Measurements from ENCODE around the gene NSUN3. TPM values are rescaled to one million over a fixed set of nuclear protein-coding genes. Genes with fewer than 3 reads are reported as not detected.

The NSUN3 gene
- total RNA-seq, 1 donor from 2014 or later: 20.8 TPM

GRCh38 chr3:94064243-94064860, 1.5 kb downstream of the NSUN3 start:
- intact Hi-C loops (cut with micrococcal nuclease): no loop called here
- ATAC-seq (ENCODE audit: low read depth): no peak
- POLR2A ChIA-PET: no interaction called here
- H3K36me3 Mint-ChIP-seq (ENCODE audit: low read depth): peaks cover 49% of the 10 kb centered on the region
- DNase-seq: no peak
- no peaks in the 10 kb centered on the region for H3K9me3 Mint-ChIP-seq
- CTCF ChIA-PET: no interaction called here
- peak overlapping the region; percentile 100 for H3K27ac Mint-ChIP-seq
- H3K4me1 Mint-ChIP-seq: peaks cover 47% of the 10 kb centered on the region
- H3K4me3 Mint-ChIP-seq: peak overlapping the region; percentile 98
- TF ChIP-seq CTCF (IDR thresholded peaks at IDR 0.05): no peak
- no peaks in the 10 kb centered on the region for H3K27me3 Mint-ChIP-seq

GRCh38 chr3:94065122-94065521, 2.3 kb downstream of the NSUN3 start:
- ATAC-seq (ENCODE audit: low read depth) (no peak), DNase-seq (no peak)
- no peaks in the 10 kb centered on the region for H3K27me3 Mint-ChIP-seq
- intact Hi-C loops (cut with micrococcal nuclease): no loop called here
- POLR2A ChIA-PET: no interaction called here
- no peak for TF ChIP-seq CTCF (IDR thresholded peaks at IDR 0.05)
- H3K9me3 Mint-ChIP-seq: no peaks in the 10 kb centered on the region
- no peak overlapping the region for H3K4me3 Mint-ChIP-seq
- peaks cover 49% of the 10 kb centered on the region for H3K36me3 Mint-ChIP-seq (ENCODE audit: low read depth)
- no peak overlapping the region for H3K27ac Mint-ChIP-seq
- CTCF ChIA-PET: no interaction called here
- peaks cover 50% of the 10 kb centered on the region for H3K4me1 Mint-ChIP-seq

- POLR2A ChIA-PET: interaction anchor here (0.5 kb wide), 1 partner anchor 73 kb away, joined by 4 read pairs; no protein-coding TSS in a partner anchor
- CTCF ChIA-PET: no interaction called here
- Mint-ChIP-seq H3K9me3 (no peaks in the 10 kb centered on the region), H3K27ac (no peak overlapping the region), H3K4me3 (no peak overlapping the region), H3K4me1 (peaks cover 56% of the 10 kb centered on the region), H3K27me3 (no peaks in the 10 kb centered on the region), H3K36me3 (ENCODE audit: low read depth) (peaks cover 44% of the 10 kb centered on the region)
- no peak for TF ChIP-seq CTCF (IDR thresholded peaks at IDR 0.05)
- intact Hi-C loops (cut with micrococcal nuclease): no loop called here
- no peak for DNase-seq
- no peak for ATAC-seq (ENCODE audit: low read depth)
These were observed 3.1 kb downstream of the NSUN3 start for GRCh38 chr3:94065819-94066480.

GRCh38 chr3:94066506-94067500, 3.9 kb downstream of the NSUN3 start:
- POLR2A ChIA-PET: no interaction called here
- Mint-ChIP-seq H3K27me3 (no peaks in the 10 kb centered on the region), H3K4me3 (no peak overlapping the region), H3K36me3 (ENCODE audit: low read depth) (peaks cover 51% of the 10 kb centered on the region), H3K4me1 (peaks cover 58% of the 10 kb centered on the region), H3K27ac (no peak overlapping the region), H3K9me3 (no peaks in the 10 kb centered on the region)
- TF ChIP-seq CTCF (IDR thresholded peaks at IDR 0.05): no peak
- intact Hi-C loops (cut with micrococcal nuclease): no loop called here
- DNase-seq: no peak
- CTCF ChIA-PET: interaction anchor here (0.8 kb wide), 1 partner anchor 62 kb away, joined by 7 read pairs; no protein-coding TSS in a partner anchor
- ATAC-seq (ENCODE audit: low read depth): no peak

Data from activated B cell treated with CpG ODN at 0.5 μM for 24 hours (primary cell).